Gastroesophageal sphincter (tissue), 3 donors: ENCODE data around the gene MYO18B.

Source experiments
- EP300 ChIP-seq: sonication (generic); formaldehyde crosslinking; IDR thresholded peaks from one replicate; pipeline ENCODE4 v1.6.1; 2017; ENCODE audit warnings: antibody characterized with exemption, mild to moderate bottlenecking
- TF ChIP-seq, protein P1 (sequence below), 4 experiments: fragments of 200-600 bp in 2 of 4; fragments of 450-650 bp in 2 of 4; sonication (generic) in 1 of 4; IDR thresholded peaks; one replicate each; pipeline ENCODE4 v1.5.1; 2017 to 2019; ENCODE audit warnings: antibody characterized with exemption in 4 of 4, mild to moderate bottlenecking in 2 of 4, moderate library complexity in 2 of 4

DNA sequence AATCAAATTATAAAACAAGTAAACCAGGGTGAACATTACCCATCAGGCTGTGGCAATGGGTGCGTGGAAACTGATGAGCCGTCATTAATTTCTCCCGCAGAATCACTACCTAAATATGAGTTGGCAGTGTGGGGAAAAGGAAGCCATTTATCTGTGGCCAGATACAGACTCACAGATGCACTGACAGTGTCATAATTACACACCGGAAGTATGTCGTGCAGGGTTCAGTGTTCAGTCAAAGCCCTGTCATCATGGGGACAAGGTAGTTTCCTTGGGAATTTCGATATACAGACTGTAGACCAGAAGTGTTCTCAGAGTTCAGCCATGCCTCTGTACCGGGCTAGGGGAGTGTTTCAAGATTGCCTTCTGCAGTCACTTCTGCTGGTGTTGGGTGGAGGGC lies 308.1 kb downstream of the MYO18B start:
- TF ChIP-seq, protein P1, sequence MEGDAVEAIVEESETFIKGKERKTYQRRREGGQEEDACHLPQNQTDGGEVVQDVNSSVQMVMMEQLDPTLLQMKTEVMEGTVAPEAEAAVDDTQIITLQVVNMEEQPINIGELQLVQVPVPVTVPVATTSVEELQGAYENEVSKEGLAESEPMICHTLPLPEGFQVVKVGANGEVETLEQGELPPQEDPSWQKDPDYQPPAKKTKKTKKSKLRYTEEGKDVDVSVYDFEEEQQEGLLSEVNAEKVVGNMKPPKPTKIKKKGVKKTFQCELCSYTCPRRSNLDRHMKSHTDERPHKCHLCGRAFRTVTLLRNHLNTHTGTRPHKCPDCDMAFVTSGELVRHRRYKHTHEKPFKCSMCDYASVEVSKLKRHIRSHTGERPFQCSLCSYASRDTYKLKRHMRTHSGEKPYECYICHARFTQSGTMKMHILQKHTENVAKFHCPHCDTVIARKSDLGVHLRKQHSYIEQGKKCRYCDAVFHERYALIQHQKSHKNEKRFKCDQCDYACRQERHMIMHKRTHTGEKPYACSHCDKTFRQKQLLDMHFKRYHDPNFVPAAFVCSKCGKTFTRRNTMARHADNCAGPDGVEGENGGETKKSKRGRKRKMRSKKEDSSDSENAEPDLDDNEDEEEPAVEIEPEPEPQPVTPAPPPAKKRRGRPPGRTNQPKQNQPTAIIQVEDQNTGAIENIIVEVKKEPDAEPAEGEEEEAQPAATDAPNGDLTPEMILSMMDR (IDR thresholded peaks at IDR 0.05): no peak
- no peak for TF ChIP-seq EP300
